Cardiac muscle cell (in vitro differentiated cells and primary cell): Measurements from ENCODE around the gene KBTBD13. TPM values are rescaled to one million over a fixed set of nuclear protein-coding genes. Genes with fewer than 3 reads are reported as not detected.

Experiments
- DNase-seq, 2 donors: peaks; one replicate each; pipeline versions ENCODE4 v3.0.0 to v3.0.0-alpha.2; 2010 to 2017; ENCODE audit warnings: low read depth in 1 of 2, low spot score in 1 of 2
- H3K27ac ChIP-seq: fragments of 200-600 bp; sonication (generic); 2 replicates; pipeline ENCODE4 v1.5.1; 2016
- H3K27me3 ChIP-seq: fragments of 200-600 bp; sonication (generic); 2 replicates; pipeline ENCODE4 v1.6.0; 2016; ENCODE audit warnings: control low read depth
- H3K36me3 ChIP-seq: fragments of 200-600 bp; sonication (generic); 2 replicates; pipeline ENCODE4 v1.5.1; 2016; ENCODE audit warnings: control low read depth
- H3K4me1 ChIP-seq: fragments of 200-600 bp; sonication (generic); 2 replicates; pipeline ENCODE4 v1.8.1; 2017; ENCODE audit warnings: low read depth, mild to moderate bottlenecking, mixed run types
- H3K4me3 ChIP-seq: fragments of 200-600 bp; sonication (generic); 2 replicates; pipeline ENCODE4 v1.5.1; 2016; ENCODE audit warnings: mild to moderate bottlenecking
- H3K9me3 ChIP-seq: fragments of 200-600 bp; sonication (generic); 2 replicates; pipeline ENCODE4 v1.5.1; 2017; ENCODE audit warnings: low read depth, mild to moderate bottlenecking, control low read depth
- CTCF ChIP-seq: IDR thresholded peaks from 2 replicates; pipeline ENCODE4 v1.5.1; 2012; ENCODE audit warnings: low read depth, mild to moderate bottlenecking, low read length
- polyA plus RNA-seq: library from polyadenylated mRNA; unstranded; fragments of >200 nt; fragmentation: Nextera tagmentation; extraction: Ambion mirVana; gene quantifications from 2 replicates; pipeline ENCODE4 v1.2.1, GENCODE V29; 2016
- total RNA-seq: library from RNA; depleted of rRNA; stranded (reverse); fragments of >200 nt; gene quantifications from 2 replicates; pipeline ENCODE4 v1.2.3, GENCODE V29; 2016

The KBTBD13 gene
- total and polyA plus RNA-seq, 2 experiments from 2014 or later = 4.8 to 5.0 TPM

GRCh38 chr15:65105038-65105437 is 28.5 kb downstream of the KBTBD13 start:
- no peaks in the 10 kb centered on the region for H3K4me1 ChIP-seq
- peaks cover 5% of the 10 kb centered on the region for H3K36me3 ChIP-seq
- no peak overlapping the region for H3K27ac ChIP-seq
- no peaks in the 10 kb centered on the region for H3K9me3 ChIP-seq
- no peak for DNase-seq
- peaks cover 9% of the 10 kb centered on the region for H3K27me3 ChIP-seq
- H3K4me3 ChIP-seq = no peak overlapping the region
- no peak for TF ChIP-seq CTCF

GRCh38 chr15:65106011-65106590 is 29.6 kb downstream of the KBTBD13 start:
- DNase-seq = no peak
- Histone ChIP-seq H3K36me3 (peaks cover 5% of the 10 kb centered on the region), H3K4me3 (no peak overlapping the region), H3K9me3 (no peaks in the 10 kb centered on the region), H3K27ac (no peak overlapping the region), H3K27me3 (peaks cover 9% of the 10 kb centered on the region), H3K4me1 (no peaks in the 10 kb centered on the region)
- TF ChIP-seq CTCF = no peak

- peaks cover 25% of the 10 kb centered on the region for H3K36me3 ChIP-seq
- DNase-seq = peak in 1 of 2 donors; percentile 83
- no peaks in the 10 kb centered on the region for H3K9me3 ChIP-seq
- no peak overlapping the region for H3K27ac ChIP-seq
- no peaks in the 10 kb centered on the region for H3K27me3 ChIP-seq
- TF ChIP-seq CTCF = no peak
- no peaks in the 10 kb centered on the region for H3K4me1 ChIP-seq
- no peak overlapping the region for H3K4me3 ChIP-seq
Measured at GRCh38 chr15:65110676-65111292, 34.2 kb downstream of the KBTBD13 start.

- TF ChIP-seq CTCF = no peak
- peaks cover 50% of the 10 kb centered on the region for H3K36me3 ChIP-seq
Measured at GRCh38 chr15:65115086-65115485, 38.5 kb downstream of the KBTBD13 start, which contains the start of gene UBAP1L. TSS of gene UBAP1L (minus strand) at chr15:65115200. CDS start at chr15:65106215, 8,985 bp downstream.

GRCh38 chr15:65115542-65115941 is 39.0 kb downstream of the KBTBD13 start:
- no peaks in the 10 kb centered on the region for H3K27me3 ChIP-seq
- no peak for DNase-seq
- H3K36me3 ChIP-seq = peaks cover 53% of the 10 kb centered on the region
- no peak overlapping the region for H3K27ac ChIP-seq
- no peak for TF ChIP-seq CTCF
- H3K4me3 ChIP-seq = no peak overlapping the region
- no peaks in the 10 kb centered on the region for H3K4me1 ChIP-seq
- no peaks in the 10 kb centered on the region for H3K9me3 ChIP-seq

More at GRCh38 chr15:65115086-65115485, 38.5 kb downstream of the KBTBD13 start, which contains the start of gene UBAP1L:
- no peak within 1 kb of the TSS for H3K4me3 ChIP-seq
- H3K27me3 ChIP-seq = no peaks in the 10 kb centered on the region
- H3K9me3 ChIP-seq = no peaks in the 10 kb centered on the region
- H3K4me1 ChIP-seq = no peaks in the 10 kb centered on the region
- H3K27ac ChIP-seq = no peak within 1 kb of the TSS
- DNase-seq = no peak

Other genes starting within 250 kb of the KBTBD13 start
- 7.6 and 9.3 TPM in 2 replicates for gene PLEKHO2, start 234.8 kb upstream of the KBTBD13 start, total RNA-seq
- 9.4 and 11.3 TPM in 2 replicates for gene PLEKHO2, start 234.8 kb upstream of the KBTBD13 start, polyA plus RNA-seq
- gene ANKDD1A, start 164.8 kb upstream of the KBTBD13 start, total RNA-seq = 1.1 and 5.4 TPM in 2 replicates
- gene ANKDD1A, start 164.8 kb upstream of the KBTBD13 start, polyA plus RNA-seq = 2.9 and 8.0 TPM in 2 replicates
- 84.3 and 97.9 TPM in 2 replicates for gene SPG21, start 86.8 kb upstream of the KBTBD13 start, total RNA-seq
- gene SPG21, start 86.8 kb upstream of the KBTBD13 start, polyA plus RNA-seq = 136 and 157 TPM in 2 replicates
- gene MTFMT, start 47.1 kb upstream of the KBTBD13 start, total RNA-seq = 51.8 and 53.5 TPM in 2 replicates
- 26.6 and 31.8 TPM in 2 replicates for gene MTFMT, start 47.1 kb upstream of the KBTBD13 start, polyA plus RNA-seq
- gene SLC51B, start 31.4 kb upstream of the KBTBD13 start, total RNA-seq = not detected in 2 replicates
- not detected in 2 replicates for gene SLC51B, start 31.4 kb upstream of the KBTBD13 start, polyA plus RNA-seq
- gene RASL12, start 8.8 kb upstream of the KBTBD13 start, total RNA-seq = 7.0 and 38.2 TPM in 2 replicates
- 4.0 and 28.4 TPM in 2 replicates for gene RASL12, start 8.8 kb upstream of the KBTBD13 start, polyA plus RNA-seq
- 3.7 and 5.1 TPM in 2 replicates for gene UBAP1L, start 38.5 kb downstream of the KBTBD13 start, total RNA-seq
- gene UBAP1L, start 38.5 kb downstream of the KBTBD13 start, polyA plus RNA-seq = 1.6 and 2.7 TPM in 2 replicates
- 21.5 and 35.5 TPM in 2 replicates for gene PDCD7, start 57.1 kb downstream of the KBTBD13 start, total RNA-seq
- 18.7 and 28.4 TPM in 2 replicates for gene PDCD7, start 57.1 kb downstream of the KBTBD13 start, polyA plus RNA-seq
- 37.5 and 55.2 TPM in 2 replicates for gene CLPX, start 108.6 kb downstream of the KBTBD13 start, total RNA-seq
- gene CLPX, start 108.6 kb downstream of the KBTBD13 start, polyA plus RNA-seq = 31.2 and 34.9 TPM in 2 replicates
- gene CILP, start 134.7 kb downstream of the KBTBD13 start, total RNA-seq = 0.32 and 1.0 TPM in 2 replicates
- gene CILP, start 134.7 kb downstream of the KBTBD13 start, polyA plus RNA-seq = 0.29 and 0.50 TPM in 2 replicates
- gene PARP16, start 210.1 kb downstream of the KBTBD13 start, total RNA-seq = 13.3 and 14.2 TPM in 2 replicates
- gene PARP16, start 210.1 kb downstream of the KBTBD13 start, polyA plus RNA-seq = 16.9 and 24.4 TPM in 2 replicates
- gene RNU5A-1, start 219.3 kb downstream of the KBTBD13 start, total RNA-seq = not detected in 2 replicates
- gene RNU5A-1, start 219.3 kb downstream of the KBTBD13 start, polyA plus RNA-seq = not detected in 2 replicates
- not detected in 2 replicates for gene RNU5B-1, start 227.9 kb downstream of the KBTBD13 start, total RNA-seq
- gene RNU5B-1, start 227.9 kb downstream of the KBTBD13 start, polyA plus RNA-seq = not detected in 2 replicates